ENCODE results near the gene TPO.

Gene TPO

DNA sequence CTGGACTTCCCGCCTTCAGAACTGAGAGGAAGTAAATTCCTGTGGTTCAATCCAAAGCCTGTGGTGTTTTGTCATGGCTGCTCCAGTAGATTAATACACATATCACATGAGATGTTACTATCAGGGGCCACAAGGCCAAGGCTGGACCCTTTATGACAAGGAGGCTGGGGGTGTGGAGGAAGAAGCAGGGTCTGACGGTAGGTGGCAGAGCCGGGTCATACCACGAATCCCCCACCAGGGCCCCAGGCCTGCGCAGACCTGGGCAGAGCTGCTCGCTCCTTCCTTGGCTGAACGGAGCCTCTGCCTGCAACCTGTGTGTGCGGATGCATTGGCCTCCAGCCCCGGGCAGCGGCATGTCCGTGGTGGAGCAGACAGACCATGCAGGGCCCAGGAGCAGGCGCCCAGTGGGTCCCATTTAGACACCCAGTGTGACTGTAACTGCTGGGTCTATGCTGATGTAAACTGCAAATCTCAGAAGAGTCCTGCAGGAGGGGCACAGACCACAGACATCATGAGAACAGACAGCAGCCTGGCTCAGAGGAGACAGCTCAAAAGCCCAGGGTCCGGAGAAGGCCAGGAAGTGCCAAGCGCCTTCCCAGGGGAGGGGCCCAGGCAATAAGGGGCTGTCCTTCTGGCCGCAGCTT lies 175.8 kb downstream of the TPO start:
- no peak for DNase-seq

DNA sequence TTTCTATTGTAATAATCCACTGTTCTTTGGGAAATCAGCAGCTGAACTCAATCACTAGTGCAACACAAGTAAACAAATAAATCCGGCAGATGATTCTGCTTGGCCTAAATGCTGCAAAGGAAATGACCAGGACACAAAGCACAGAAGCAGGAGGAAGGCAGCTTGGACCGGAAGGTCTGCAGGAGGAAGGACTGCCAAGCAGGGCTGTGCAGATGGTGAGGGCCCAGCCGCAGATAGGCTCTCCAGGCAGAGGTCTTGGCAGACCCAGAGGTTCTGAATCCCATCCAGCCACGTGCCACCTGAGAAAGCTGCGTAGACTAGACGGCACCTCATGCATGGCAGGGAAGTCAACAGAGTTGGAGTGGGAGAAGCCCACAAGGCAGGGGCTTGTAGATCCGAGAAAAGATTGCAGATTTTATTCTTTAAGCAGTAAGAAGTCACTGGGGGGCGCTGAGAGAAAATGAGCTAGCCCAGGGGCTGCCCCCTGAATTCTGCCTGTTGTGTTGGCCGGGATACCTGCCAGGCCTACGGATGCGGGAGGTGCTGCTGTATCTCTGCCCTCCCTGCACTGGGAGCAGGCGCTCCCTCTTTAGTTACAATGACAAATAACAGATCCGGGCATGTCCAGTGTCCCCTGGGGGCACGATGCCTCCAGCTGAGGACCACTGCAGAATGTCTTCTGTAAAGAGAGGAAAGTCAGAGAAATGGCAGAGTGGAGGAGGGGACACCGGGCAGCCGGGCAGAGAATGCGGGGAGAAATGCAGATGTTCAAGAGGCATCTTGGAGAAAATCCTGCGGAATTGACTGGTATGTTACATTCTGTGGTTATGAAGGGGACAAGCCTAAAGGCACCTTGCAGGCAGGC lies 177.6 kb downstream of the TPO start:
- DNase-seq = no peak

DNA sequence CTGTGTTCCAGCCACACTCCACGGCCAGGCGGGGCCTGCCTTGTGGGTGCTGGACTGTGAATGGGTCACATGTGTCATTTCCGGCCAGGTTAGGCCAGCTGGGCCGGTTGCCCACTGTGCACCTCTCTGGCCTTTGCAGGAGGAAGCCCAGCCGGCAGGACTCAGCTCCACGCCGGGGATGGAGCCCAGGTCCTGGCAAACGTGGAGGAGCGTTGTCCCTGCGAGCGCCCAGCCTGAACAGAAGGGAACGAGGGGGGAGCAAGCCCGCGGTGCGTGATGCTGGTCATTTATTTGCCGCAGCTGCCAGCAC lies 178.2 kb downstream of the TPO start:
- no peak for DNase-seq
